HEK293 (cell line): ENCODE results near the gene TMIE.

Experiments used
- ZBTB17 ChIP-seq: fragments of 450-650 bp; formaldehyde crosslinking; IDR thresholded peaks from 2 replicates; pipeline ENCODE4 v1.5.1; 2016; ENCODE audit warnings: missing biosample characterization, missing genetic modification characterization
- ZBTB7A ChIP-seq: fragments of 450-650 bp; formaldehyde crosslinking; IDR thresholded peaks from 2 replicates; pipeline ENCODE4 v1.5.1; 2016; ENCODE audit warnings: low read depth, missing biosample characterization, missing genetic modification characterization
- ZNF510 ChIP-seq: fragments of 450-650 bp; formaldehyde crosslinking; IDR thresholded peaks from 2 replicates; pipeline ENCODE4 v1.5.1; 2018; ENCODE audit warnings: mild to moderate bottlenecking, missing genetic modification characterization, missing biosample characterization; ENCODE audit not compliant: insufficient replicate concordance
- ZNF521 ChIP-seq: fragments of 450-650 bp; formaldehyde crosslinking; IDR thresholded peaks from 2 replicates; pipeline ENCODE4 v1.5.1; 2017; ENCODE audit warnings: missing biosample characterization, mild to moderate bottlenecking, missing genetic modification characterization
- TF ChIP-seq, protein P1 (sequence below): fragments of 450-650 bp; formaldehyde crosslinking; IDR thresholded peaks from 2 replicates; pipeline ENCODE4 v1.5.1; 2016; ENCODE audit warnings: missing biosample characterization, missing genetic modification characterization

DNA sequence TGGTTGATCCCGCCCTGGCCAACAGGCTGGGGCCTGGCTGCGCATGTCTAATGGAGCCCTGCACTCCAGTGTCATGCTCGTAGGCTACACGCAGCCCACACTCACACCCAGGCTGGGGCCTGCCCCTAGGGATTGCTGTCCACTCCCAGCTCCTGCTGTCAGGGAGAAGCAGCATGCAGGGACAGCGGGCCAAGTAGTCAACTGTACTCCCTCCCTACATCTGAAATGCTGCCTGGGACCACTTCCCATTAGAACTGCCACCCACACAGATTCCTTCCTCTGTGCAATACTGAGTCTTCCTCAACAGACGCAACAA, 23.8 kb upstream of the TMIE start:
- TF ChIP-seq ZBTB7A (tag by site-specific recombination) (no peak), ZBTB17 (tag by site-specific recombination) (no peak), ZNF521 (tag by site-specific recombination) (no peak), ZNF510 (tag by site-specific recombination) (no peak)
- TF ChIP-seq, protein P1, sequence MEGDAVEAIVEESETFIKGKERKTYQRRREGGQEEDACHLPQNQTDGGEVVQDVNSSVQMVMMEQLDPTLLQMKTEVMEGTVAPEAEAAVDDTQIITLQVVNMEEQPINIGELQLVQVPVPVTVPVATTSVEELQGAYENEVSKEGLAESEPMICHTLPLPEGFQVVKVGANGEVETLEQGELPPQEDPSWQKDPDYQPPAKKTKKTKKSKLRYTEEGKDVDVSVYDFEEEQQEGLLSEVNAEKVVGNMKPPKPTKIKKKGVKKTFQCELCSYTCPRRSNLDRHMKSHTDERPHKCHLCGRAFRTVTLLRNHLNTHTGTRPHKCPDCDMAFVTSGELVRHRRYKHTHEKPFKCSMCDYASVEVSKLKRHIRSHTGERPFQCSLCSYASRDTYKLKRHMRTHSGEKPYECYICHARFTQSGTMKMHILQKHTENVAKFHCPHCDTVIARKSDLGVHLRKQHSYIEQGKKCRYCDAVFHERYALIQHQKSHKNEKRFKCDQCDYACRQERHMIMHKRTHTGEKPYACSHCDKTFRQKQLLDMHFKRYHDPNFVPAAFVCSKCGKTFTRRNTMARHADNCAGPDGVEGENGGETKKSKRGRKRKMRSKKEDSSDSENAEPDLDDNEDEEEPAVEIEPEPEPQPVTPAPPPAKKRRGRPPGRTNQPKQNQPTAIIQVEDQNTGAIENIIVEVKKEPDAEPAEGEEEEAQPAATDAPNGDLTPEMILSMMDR: no peak
